ENCODE data around the gene TRIP6.

GRCh38 chr7:100886936-100887515 is 19.8 kb downstream of the TRIP6 start:
- TF ChIP-seq CTCF (IDR thresholded peaks at IDR 0.05; ENCODE audit: low read depth, low read length) (no peak), EZH2phosphoT487 (IDR thresholded peaks at IDR 0.05; ENCODE audit: low read depth) (no peak)

Data from OCI-LY3 (cell line).